Prostate gland (tissue), 2 donors: ENCODE measurements around the gene PPP2R2D. TPM values are rescaled to one million over a fixed set of nuclear protein-coding genes. Genes with fewer than 3 reads are reported as not detected.
A peak's percentile ranks its signal among the peaks of the same experiment; 100 is the strongest.

Source experiments
- DNase-seq: peaks from one replicate; pipeline ENCODE4 v3.0.0-alpha.2; 2019; ENCODE audit warnings: low spot score
- H3K27ac ChIP-seq, 2 donors: fragments of 200-600 bp; sonication (generic); 2 replicates each; pipeline ENCODE4 v1.5.1; 2017 to 2019
- H3K27me3 ChIP-seq: fragments of 200-600 bp; sonication (generic); replicated peaks from 2 replicates; pipeline ENCODE4 v1.5.1; 2019; ENCODE audit not compliant: insufficient read depth
- H3K36me3 ChIP-seq, 2 donors: fragments of 200-600 bp; sonication (generic); 1 replicate in 1 of 2; 2 replicates in 1 of 2; pipeline versions ENCODE4 v1.5.1 to v1.8.1; 2017 to 2019
- H3K4me1 ChIP-seq: fragments of 200-600 bp; sonication (generic); replicated peaks from 2 replicates; pipeline ENCODE4 v1.5.1; 2019
- H3K4me3 ChIP-seq, 2 donors: fragments of 200-600 bp; sonication (generic); 2 replicates each; pipeline ENCODE4 v1.5.1; 2017 to 2019
- H3K9me3 ChIP-seq: fragments of 200-600 bp; sonication (generic); 2 replicates; pipeline ENCODE4 v1.5.1; 2017
- CTCF ChIP-seq, 4 experiments: fragments of 200-600 bp in 2 of 4; fragments of 450-650 bp in 2 of 4; sonication (generic) in 2 of 4; IDR thresholded peaks; 1 replicate in 3 of 4; 2 replicates in 1 of 4; pipeline ENCODE4 v1.5.1; 2016 to 2019; ENCODE audit warnings: antibody characterized with exemption in 4 of 4, mild to moderate bottlenecking in 2 of 4, moderate library complexity in 2 of 4
- POLR2A ChIP-seq: fragments of 450-650 bp; IDR thresholded peaks from one replicate; pipeline ENCODE4 v1.6.1; 2016; ENCODE audit warnings: antibody characterized with exemption, mild to moderate bottlenecking
- POLR2AphosphoS5 ChIP-seq: sonication (generic); formaldehyde crosslinking; IDR thresholded peaks from one replicate; pipeline ENCODE4 v1.6.1; 2017; ENCODE audit warnings: antibody characterized with exemption
- WGBS: methylation state at CpG from one replicate; pipeline ENCODE4 v1.1.5; 2018; 5-methylcytosine and 5-hydroxymethylcytosine counted together
- intact Hi-C: fragments of 100-400 bp; cut with DNase I; formaldehyde crosslinking; loops from one replicate; pipeline ENCODE4 v1.14.2; 2022
- total RNA-seq, 2 donors: library from RNA; depleted of rRNA; stranded (reverse); fragments of >200 nt; gene quantifications; one replicate each; pipeline ENCODE4 v1.1.0, GENCODE V29; 2016

The PPP2R2D gene
- total RNA-seq, 2 donors from 2014 or later = 37.0 to 55.2 TPM

- H3K27ac ChIP-seq = peak overlapping the region; percentile 64 to 93
- DNase-seq = peak; percentile 49
- WGBS = 7% methylated on average over 26 of the region's 30 CpGs
Observed at GRCh38 chr10:131979821-131980270, 79.0 kb downstream of the PPP2R2D start.

GRCh38 chr10:131980321-131980720 lies 79.5 kb downstream of the PPP2R2D start:
- H3K27ac ChIP-seq = peak overlapping the region; percentile 64 to 93

More at GRCh38 chr10:131979821-131980270, 79.0 kb downstream of the PPP2R2D start:
- no peaks in the 10 kb centered on the region for H3K36me3 ChIP-seq
- no peaks in the 10 kb centered on the region for H3K27me3 ChIP-seq
- H3K4me3 ChIP-seq = peak overlapping the region; percentile 87 to 100
- intact Hi-C loops = loop anchor here (5.0 kb wide), 1 partner anchor 78 kb away; the partner anchor contains the start of gene PPP2R2D
- TF ChIP-seq POLR2A (no peak), CTCF (IDR thresholded peaks at IDR 0.05) (no peak), POLR2AphosphoS5 (peak; percentile 15)
- no peaks in the 10 kb centered on the region for H3K9me3 ChIP-seq
- H3K4me1 ChIP-seq = peaks cover 9% of the 10 kb centered on the region

GRCh38 chr10:131980761-131981428 lies 80.1 kb downstream of the PPP2R2D start:
- Histone ChIP-seq H3K4me3 (peak overlapping the region; percentile 87 to 100), H3K27me3 (no peaks in the 10 kb centered on the region), H3K9me3 (no peaks in the 10 kb centered on the region), H3K27ac (peak overlapping the region; percentile 89 to 93), H3K36me3 (no peaks in the 10 kb centered on the region), H3K4me1 (peaks cover 9% of the 10 kb centered on the region)
- TF ChIP-seq POLR2A (no peak), POLR2AphosphoS5 (no peak), CTCF (IDR thresholded peaks at IDR 0.05) (no peak)
- intact Hi-C loops = loop anchor here (5.0 kb wide), 1 partner anchor 79 kb away; the partner anchor contains the start of gene PPP2R2D
- DNase-seq = no peak
- whole genome bisulfite sequencing = 5% methylated on average over 31 of the region's 31 CpGs

More at GRCh38 chr10:131980321-131980720, 79.5 kb downstream of the PPP2R2D start:
- intact Hi-C loops = loop anchor here (5.0 kb wide), 1 partner anchor 78 kb away; the partner anchor contains the start of gene PPP2R2D
- TF ChIP-seq POLR2AphosphoS5 = no peak
- no peak for TF ChIP-seq CTCF (IDR thresholded peaks at IDR 0.05)
- TF ChIP-seq POLR2A = no peak
- H3K4me3 ChIP-seq = peak overlapping the region; percentile 87 to 100
- H3K27me3 ChIP-seq = no peaks in the 10 kb centered on the region
- peaks cover 9% of the 10 kb centered on the region for H3K4me1 ChIP-seq
- H3K36me3 ChIP-seq = no peaks in the 10 kb centered on the region
- WGBS = 80% methylated on average over 8 of the region's 8 CpGs
- DNase-seq = no peak
- H3K9me3 ChIP-seq = no peaks in the 10 kb centered on the region

- intact Hi-C loops = loop anchor here (5.0 kb wide), 1 partner anchor 79 kb away; the partner anchor contains the start of gene PPP2R2D
- TF ChIP-seq CTCF (IDR thresholded peaks at IDR 0.05) (peak in 1 of 4 experiments; percentile 21), POLR2A (peak; percentile 96), POLR2AphosphoS5 (peak; percentile 81)
- peak within 1 kb of the TSS; percentile 89 to 93 for H3K27ac ChIP-seq
- no peaks in the 10 kb centered on the region for H3K36me3 ChIP-seq
- H3K9me3 ChIP-seq = no peaks in the 10 kb centered on the region
- no peaks in the 10 kb centered on the region for H3K27me3 ChIP-seq
- H3K4me1 ChIP-seq = peaks cover 9% of the 10 kb centered on the region
- DNase-seq = peak; percentile 94
- peak within 1 kb of the TSS; percentile 87 to 100 for H3K4me3 ChIP-seq
- under 1% methylated on average over 88 of the region's 100 CpGs for WGBS
Observed at GRCh38 chr10:131981429-131982184, 80.8 kb downstream of the PPP2R2D start, which contains the start of gene BNIP3. Gene BNIP3 (minus strand): TSS chr10:131981923. CDS start chr10:131981806, 117 bp downstream.
